ENCODE results near the gene PPP5C. TPM values are rescaled to one million over a fixed set of nuclear protein-coding genes. Genes with fewer than 3 reads are reported as not detected.

The PPP5C gene
- polyA plus RNA-seq, 3 donors = 9.9 to 76.3 (median 12.6) TPM

- no peak overlapping the region for H3K27ac Mint-ChIP-seq
- DNase-seq = no peak
- no peak overlapping the region for H3K27ac ChIP-seq (ENCODE audit: low read depth in 1 of 2, low read length in 2 of 2)
- no peak overlapping the region for H3K4me3 ChIP-seq (replicated peaks in 1 of 3; ENCODE audit: low read depth in 2 of 3, low read length in 3 of 3)
- no peak overlapping the region for H3K4me3 Mint-ChIP-seq
- H2AFZ ChIP-seq (ENCODE audit: insufficient read depth, low read depth, low read length, poor library complexity, severe bottlenecking) = no peak overlapping the region
- peaks cover 0 to 1% (median 0%) of the 10 kb centered on the region in 3 donors for H3K27me3 Mint-ChIP-seq (ENCODE audit: low read depth in 3 of 3)
- no peaks in the 10 kb centered on the region for H3K27me3 ChIP-seq (ENCODE audit: control insufficient read depth in 2 of 2, insufficient read depth in 2 of 2, low read length in 2 of 2)
- WGBS (ENCODE audit: insufficient coverage) = no CpG with 5 or more reads among the region's 2 CpGs
- peaks cover 11 to 63% of the 10 kb centered on the region in 2 donors for H3K36me3 ChIP-seq (replicated peaks in 1 of 2; ENCODE audit: control insufficient read depth in 1 of 2, insufficient read depth in 2 of 2, low read length in 2 of 2)
- peaks cover 38 to 59% of the 10 kb centered on the region in 2 donors for H3K36me3 Mint-ChIP-seq
- H3K79me2 ChIP-seq (ENCODE audit: insufficient read depth, low read length) = peaks cover 40% of the 10 kb centered on the region
- H3K4me1 Mint-ChIP-seq = no peaks in the 10 kb centered on the region
- H3K4me2 ChIP-seq (replicated peaks; ENCODE audit: extremely low read depth, low read length, poor library complexity, severe bottlenecking) = no peak overlapping the region
- H4K20me1 ChIP-seq (ENCODE audit: insufficient read depth, low read length) = peaks cover 31% of the 10 kb centered on the region
- no peaks in the 10 kb centered on the region for H3K9me3 Mint-ChIP-seq
- no peaks in the 10 kb centered on the region for H3K9me3 ChIP-seq (replicated peaks in 1 of 2; ENCODE audit: control insufficient read depth in 1 of 2, insufficient read depth in 1 of 2, low read length in 2 of 2)
- no peak for TF ChIP-seq CTCF (IDR thresholded peaks at IDR 0.05)
- H3K4me1 ChIP-seq (ENCODE audit: control insufficient read depth in 1 of 2, insufficient read depth in 2 of 2, low read length in 2 of 2) = no peaks in the 10 kb centered on the region
- no peak overlapping the region for H3K9ac ChIP-seq (ENCODE audit: insufficient read depth, low read length, poor library complexity, severe bottlenecking)
- intact Hi-C loops (cut with micrococcal nuclease) = no loop called here
Observed at GRCh38 chr19:46361915-46362314, 15.0 kb downstream of the PPP5C start.

GRCh38 chr19:46364359-46364758, 17.5 kb downstream of the PPP5C start:
- Histone ChIP-seq H3K27me3 (ENCODE audit: control insufficient read depth in 2 of 2, insufficient read depth in 2 of 2, low read length in 2 of 2) (no peaks in the 10 kb centered on the region), H3K4me1 (ENCODE audit: control insufficient read depth in 1 of 2, insufficient read depth in 2 of 2, low read length in 2 of 2) (no peaks in the 10 kb centered on the region), H2AFZ (ENCODE audit: insufficient read depth, low read depth, low read length, poor library complexity, severe bottlenecking) (no peak overlapping the region), H4K20me1 (ENCODE audit: insufficient read depth, low read length) (peaks cover 22% of the 10 kb centered on the region), H3K9ac (ENCODE audit: insufficient read depth, low read length, poor library complexity, severe bottlenecking) (no peak overlapping the region), H3K36me3 (replicated peaks in 1 of 2; ENCODE audit: control insufficient read depth in 1 of 2, insufficient read depth in 2 of 2, low read length in 2 of 2) (peaks cover 20 to 63% of the 10 kb centered on the region in 2 donors), H3K79me2 (ENCODE audit: insufficient read depth, low read length) (peaks cover 27% of the 10 kb centered on the region), H3K4me3 (replicated peaks in 1 of 3; ENCODE audit: low read depth in 2 of 3, low read length in 3 of 3) (no peak overlapping the region), H3K27ac (ENCODE audit: low read depth in 1 of 2, low read length in 2 of 2) (no peak overlapping the region), H3K9me3 (replicated peaks in 1 of 2; ENCODE audit: control insufficient read depth in 1 of 2, insufficient read depth in 1 of 2, low read length in 2 of 2) (no peaks in the 10 kb centered on the region), H3K4me2 (replicated peaks; ENCODE audit: extremely low read depth, low read length, poor library complexity, severe bottlenecking) (no peak overlapping the region)
- no CpG with 5 or more reads among the region's 2 CpGs for WGBS (ENCODE audit: insufficient coverage)
- TF ChIP-seq CTCF (IDR thresholded peaks at IDR 0.05) = no peak
- H3K27me3 Mint-ChIP-seq (ENCODE audit: low read depth in 3 of 3) = peaks cover 0 to 1% (median 0%) of the 10 kb centered on the region in 3 donors
- intact Hi-C loops (cut with micrococcal nuclease) = no loop called here
- H3K9me3 Mint-ChIP-seq = no peaks in the 10 kb centered on the region
- DNase-seq = no peak
- peaks cover 36 to 60% of the 10 kb centered on the region in 2 donors for H3K36me3 Mint-ChIP-seq
- H3K4me3 Mint-ChIP-seq = no peak overlapping the region
- H3K27ac Mint-ChIP-seq = peak overlapping the region in 1 of 7 donors; percentile 26
- no peaks in the 10 kb centered on the region for H3K4me1 Mint-ChIP-seq
